ENCODE measurements around the gene TCN2. TPM values are rescaled to one million over a fixed set of nuclear protein-coding genes. Genes with fewer than 3 reads are reported as not detected.

The TCN2 gene
- total and polyA plus RNA-seq, 10 of the 15 experiments (the other 5 are each of a cell fraction or from before 2014, with no cell fraction given) = 5.4 to 21.8 (median 11.0) TPM

DNA sequence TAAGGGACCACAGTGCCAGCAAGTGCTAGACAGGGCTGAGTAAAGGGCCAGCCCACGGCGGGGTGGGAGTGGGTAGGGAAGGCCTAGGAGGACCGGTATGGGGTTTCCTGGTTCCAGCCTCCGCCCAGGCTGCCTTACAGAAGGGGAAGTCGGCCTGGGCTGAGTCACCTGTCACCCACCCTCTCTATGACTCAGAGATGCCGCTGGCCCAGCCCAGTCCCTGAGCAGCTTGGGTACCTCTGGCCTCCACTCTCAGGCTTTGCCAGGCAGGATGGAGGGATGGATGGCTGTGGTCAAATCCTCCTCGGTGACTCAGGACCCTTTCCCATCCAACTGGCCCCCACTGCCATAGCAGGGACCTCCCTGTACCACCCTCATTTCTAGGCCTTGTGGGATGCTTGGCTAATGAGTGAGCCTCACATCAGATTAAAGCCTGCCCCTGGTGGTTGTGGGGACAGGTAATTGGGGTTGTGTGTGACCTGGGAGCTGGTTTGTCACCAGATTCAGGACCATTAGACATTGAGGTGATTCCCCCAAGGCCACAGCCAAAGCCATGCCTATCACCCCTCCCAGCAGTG is 42.5 kb downstream of the TCN2 start (continued):
- TF ChIP-seq BHLHE40 (IDR thresholded peaks at IDR 0.05; ENCODE audit: borderline replicate concordance in 1 of 2, low read depth in 2 of 2, low read length in 1 of 2) (peak in 1 of 2 experiments; percentile 53; a peak in 1 of 4 replicates), JUNB (IDR thresholded peaks at IDR 0.05) (peak; percentile 35; the same call in 1 of the 2 replicates), CREM (IDR thresholded peaks at IDR 0.05; ENCODE audit: low read depth) (0 out of 2 replicates have a peak, but pooled peaks have one; percentile 18), RAD21 (IDR thresholded peaks at IDR 0.05; ENCODE audit: insufficient read depth, low read depth, low read length) (no peak), HDAC2 (IDR thresholded peaks at IDR 0.05) (no peak), JUND (IDR thresholded peaks at IDR 0.05; ENCODE audit: low read depth, low read length) (no peak), STAT3 (IDR thresholded peaks at IDR 0.05; ENCODE audit: low read depth, low read length) (no peak), CTCF (IDR thresholded peaks at IDR 0.05 in 2 of 3, conservative IDR thresholded peaks at IDR 0.05 in 1 of 3; ENCODE audit: control insufficient read depth in 2 of 3, extremely low read depth in 1 of 3, insufficient read depth in 1 of 3, low read depth in 3 of 3, low read length in 3 of 3) (peak in 1 of 3 experiments; percentile 16; a peak in 1 of 6 replicates), BACH1 (IDR thresholded peaks at IDR 0.05; ENCODE audit: borderline replicate concordance) (no peak), ATF7 (IDR thresholded peaks at IDR 0.05; ENCODE audit: low read depth) (peak; percentile 27; the same call in 1 of the 2 replicates), CHD2 (IDR thresholded peaks at IDR 0.05; ENCODE audit: borderline replicate concordance, low read depth, low read length) (no peak), IKZF2 (IDR thresholded peaks at IDR 0.05) (peak in 1 of 2 experiments; percentile 20; a peak in 1 of 4 replicates), IKZF1 (conservative IDR thresholded peaks at IDR 0.05) (peak; percentile 57), SMARCA5 (IDR thresholded peaks at IDR 0.05) (no peak)
- TF ChIP-seq, protein P1, sequence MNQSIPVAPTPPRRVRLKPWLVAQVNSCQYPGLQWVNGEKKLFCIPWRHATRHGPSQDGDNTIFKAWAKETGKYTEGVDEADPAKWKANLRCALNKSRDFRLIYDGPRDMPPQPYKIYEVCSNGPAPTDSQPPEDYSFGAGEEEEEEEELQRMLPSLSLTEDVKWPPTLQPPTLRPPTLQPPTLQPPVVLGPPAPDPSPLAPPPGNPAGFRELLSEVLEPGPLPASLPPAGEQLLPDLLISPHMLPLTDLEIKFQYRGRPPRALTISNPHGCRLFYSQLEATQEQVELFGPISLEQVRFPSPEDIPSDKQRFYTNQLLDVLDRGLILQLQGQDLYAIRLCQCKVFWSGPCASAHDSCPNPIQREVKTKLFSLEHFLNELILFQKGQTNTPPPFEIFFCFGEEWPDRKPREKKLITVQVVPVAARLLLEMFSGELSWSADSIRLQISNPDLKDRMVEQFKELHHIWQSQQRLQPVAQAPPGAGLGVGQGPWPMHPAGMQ (IDR thresholded peaks at IDR 0.05; ENCODE audit: borderline replicate concordance) = no peak
- TF ChIP-seq, protein P2, sequence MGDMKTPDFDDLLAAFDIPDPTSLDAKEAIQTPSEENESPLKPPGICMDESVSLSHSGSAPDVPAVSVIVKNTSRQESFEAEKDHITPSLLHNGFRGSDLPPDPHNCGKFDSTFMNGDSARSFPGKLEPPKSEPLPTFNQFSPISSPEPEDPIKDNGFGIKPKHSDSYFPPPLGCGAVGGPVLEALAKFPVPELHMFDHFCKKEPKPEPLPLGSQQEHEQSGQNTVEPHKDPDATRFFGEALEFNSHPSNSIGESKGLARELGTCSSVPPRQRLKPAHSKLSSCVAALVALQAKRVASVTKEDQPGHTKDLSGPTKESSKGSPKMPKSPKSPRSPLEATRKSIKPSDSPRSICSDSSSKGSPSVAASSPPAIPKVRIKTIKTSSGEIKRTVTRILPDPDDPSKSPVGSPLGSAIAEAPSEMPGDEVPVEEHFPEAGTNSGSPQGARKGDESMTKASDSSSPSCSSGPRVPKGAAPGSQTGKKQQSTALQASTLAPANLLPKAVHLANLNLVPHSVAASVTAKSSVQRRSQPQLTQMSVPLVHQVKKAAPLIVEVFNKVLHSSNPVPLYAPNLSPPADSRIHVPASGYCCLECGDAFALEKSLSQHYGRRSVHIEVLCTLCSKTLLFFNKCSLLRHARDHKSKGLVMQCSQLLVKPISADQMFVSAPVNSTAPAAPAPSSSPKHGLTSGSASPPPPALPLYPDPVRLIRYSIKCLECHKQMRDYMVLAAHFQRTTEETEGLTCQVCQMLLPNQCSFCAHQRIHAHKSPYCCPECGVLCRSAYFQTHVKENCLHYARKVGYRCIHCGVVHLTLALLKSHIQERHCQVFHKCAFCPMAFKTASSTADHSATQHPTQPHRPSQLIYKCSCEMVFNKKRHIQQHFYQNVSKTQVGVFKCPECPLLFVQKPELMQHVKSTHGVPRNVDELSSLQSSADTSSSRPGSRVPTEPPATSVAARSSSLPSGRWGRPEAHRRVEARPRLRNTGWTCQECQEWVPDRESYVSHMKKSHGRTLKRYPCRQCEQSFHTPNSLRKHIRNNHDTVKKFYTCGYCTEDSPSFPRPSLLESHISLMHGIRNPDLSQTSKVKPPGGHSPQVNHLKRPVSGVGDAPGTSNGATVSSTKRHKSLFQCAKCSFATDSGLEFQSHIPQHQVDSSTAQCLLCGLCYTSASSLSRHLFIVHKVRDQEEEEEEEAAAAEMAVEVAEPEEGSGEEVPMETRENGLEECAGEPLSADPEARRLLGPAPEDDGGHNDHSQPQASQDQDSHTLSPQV (IDR thresholded peaks at IDR 0.05) = no peak
- TF ChIP-seq, protein P3, sequence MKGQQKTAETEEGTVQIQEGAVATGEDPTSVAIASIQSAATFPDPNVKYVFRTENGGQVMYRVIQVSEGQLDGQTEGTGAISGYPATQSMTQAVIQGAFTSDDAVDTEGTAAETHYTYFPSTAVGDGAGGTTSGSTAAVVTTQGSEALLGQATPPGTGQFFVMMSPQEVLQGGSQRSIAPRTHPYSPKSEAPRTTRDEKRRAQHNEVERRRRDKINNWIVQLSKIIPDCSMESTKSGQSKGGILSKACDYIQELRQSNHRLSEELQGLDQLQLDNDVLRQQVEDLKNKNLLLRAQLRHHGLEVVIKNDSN (IDR thresholded peaks at IDR 0.05; ENCODE audit: borderline replicate concordance, extremely low read length, insufficient read depth, low read depth, low read length) = no peak
- TF ChIP-seq, protein P4, sequence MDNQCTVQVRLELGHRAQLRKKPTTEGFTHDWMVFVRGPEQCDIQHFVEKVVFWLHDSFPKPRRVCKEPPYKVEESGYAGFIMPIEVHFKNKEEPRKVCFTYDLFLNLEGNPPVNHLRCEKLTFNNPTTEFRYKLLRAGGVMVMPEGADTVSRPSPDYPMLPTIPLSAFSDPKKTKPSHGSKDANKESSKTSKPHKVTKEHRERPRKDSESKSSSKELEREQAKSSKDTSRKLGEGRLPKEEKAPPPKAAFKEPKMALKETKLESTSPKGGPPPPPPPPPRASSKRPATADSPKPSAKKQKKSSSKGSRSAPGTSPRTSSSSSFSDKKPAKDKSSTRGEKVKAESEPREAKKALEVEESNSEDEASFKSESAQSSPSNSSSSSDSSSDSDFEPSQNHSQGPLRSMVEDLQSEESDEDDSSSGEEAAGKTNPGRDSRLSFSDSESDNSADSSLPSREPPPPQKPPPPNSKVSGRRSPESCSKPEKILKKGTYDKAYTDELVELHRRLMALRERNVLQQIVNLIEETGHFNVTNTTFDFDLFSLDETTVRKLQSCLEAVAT (IDR thresholded peaks at IDR 0.05) = no peak

All from GM12878 (cell line).